ENCODE data around the gene INPP5D. TPM values are rescaled to one million over a fixed set of nuclear protein-coding genes. Genes with fewer than 3 reads are reported as not detected.

The INPP5D gene
- total RNA-seq, 1 donor from 2014 or later: 9.1 TPM

DNA sequence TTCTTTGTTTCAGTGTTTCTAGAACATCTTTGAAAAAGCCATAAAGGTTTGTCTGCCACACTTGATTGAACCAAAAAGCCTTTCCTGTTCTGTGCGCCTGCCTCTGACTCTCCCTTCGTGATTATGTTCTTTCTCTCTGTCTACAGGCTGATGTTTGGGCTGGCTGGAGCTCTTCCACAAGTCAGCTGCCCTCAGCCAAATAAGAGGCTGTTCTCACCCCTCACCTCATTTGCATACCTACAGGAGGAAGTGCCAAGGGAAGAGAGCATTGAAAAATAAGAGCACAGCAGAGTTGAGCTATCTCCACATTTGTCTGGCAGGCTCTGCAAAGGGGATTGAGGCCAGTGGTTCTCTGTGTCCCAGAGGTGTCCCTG lies 15.8 kb downstream of the INPP5D start:
- DNase-seq: no peak

- no peak for DNase-seq
Measured at GRCh38 chr2:233076749-233077148, 16.6 kb downstream of the INPP5D start.

GRCh38 chr2:233079473-233079877 lies 19.3 kb downstream of the INPP5D start:
- no peak for DNase-seq

DNA sequence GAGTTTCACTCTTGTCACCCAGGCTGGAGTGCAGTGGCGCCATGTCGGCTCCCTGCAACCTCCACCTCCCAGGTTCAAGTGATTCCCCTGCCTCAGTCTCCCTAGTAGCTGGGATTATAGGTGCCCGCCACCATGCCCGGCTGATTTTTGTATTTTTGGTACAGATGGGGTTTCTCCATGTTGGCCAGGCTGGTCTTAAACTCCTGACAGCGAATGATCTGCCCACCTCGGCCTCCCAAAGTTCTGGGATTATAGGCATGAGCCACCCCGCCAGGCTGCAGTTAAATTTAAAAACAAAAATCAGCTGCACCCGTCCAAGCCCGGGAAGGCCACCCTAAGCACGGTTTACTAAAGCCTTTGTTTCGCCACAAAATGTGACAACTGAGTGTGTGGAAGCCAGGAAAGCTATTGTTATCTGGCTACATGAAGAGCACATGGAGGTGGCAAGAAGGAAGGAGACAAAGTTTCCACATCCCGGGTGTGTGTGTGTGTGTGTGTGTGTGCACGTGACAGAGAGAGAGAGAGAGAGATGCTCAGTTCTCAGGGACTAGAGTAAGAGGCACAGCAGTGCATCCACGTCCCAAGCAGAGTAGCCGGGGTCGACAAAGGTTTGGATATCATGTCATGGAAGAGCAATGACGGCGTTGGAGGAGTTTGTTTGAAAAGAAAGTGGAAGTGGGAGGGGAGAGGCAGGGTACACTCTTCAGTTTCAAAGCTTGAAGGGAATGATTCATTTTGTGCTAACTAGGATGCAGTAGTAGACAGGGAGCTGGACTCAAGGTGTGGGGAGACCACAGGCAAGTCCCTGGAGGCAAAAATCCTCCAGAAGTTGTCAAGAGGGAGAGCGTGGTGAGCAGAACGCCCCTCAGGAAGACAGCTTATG lies 20.1 kb downstream of the INPP5D start:
- DNase-seq: no peak

- DNase-seq: no peak
Measured at GRCh38 chr2:233080836-233081229, 20.7 kb downstream of the INPP5D start.

- DNase-seq: no peak
Measured at GRCh38 chr2:233081232-233081730, 21.1 kb downstream of the INPP5D start.

- no peak for DNase-seq
Measured at GRCh38 chr2:233081731-233082221, 21.6 kb downstream of the INPP5D start.

- no peak for DNase-seq
Measured at GRCh38 chr2:233082222-233082930, 22.2 kb downstream of the INPP5D start.

DNA sequence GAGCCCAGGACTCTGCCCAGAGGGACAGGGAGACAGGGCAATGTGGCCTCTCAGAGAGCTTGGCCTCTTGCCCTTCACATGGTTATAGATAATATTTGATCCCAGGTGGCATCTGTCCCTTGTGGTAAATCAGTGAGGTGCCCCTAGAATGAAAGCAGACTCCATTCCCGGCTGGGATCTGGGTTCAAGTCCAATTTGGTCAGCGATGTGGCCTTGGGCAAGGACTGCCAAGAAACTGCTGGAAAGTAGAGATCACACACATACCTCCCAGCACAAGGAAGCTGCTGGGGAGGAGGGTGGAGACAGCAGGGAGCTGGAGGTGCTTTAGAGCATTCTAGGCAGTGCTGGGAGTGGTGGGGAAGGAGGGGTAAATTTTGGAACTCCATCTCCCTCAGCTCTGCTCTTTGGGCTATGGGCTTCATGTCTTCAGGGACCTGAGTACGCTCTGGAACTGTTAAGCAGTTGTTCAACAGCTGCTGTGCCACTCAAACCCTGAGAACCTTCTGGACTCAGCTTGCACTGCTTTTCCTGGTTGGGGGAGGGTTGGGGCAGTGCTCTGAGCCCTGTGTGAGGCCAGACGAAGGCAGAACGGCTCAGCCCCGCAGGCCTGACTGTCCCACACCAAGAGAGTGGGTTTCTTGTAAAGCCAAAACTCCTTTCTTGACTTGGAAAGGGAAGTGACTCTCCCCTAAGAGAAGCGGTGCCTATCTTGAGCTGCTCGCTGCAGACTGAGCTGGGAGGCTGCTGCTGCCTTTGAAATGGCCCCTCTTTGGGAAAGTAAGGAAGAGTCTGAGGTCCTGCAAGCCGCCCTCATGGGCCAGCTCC lies 23.0 kb downstream of the INPP5D start:
- DNase-seq: peak; percentile 90

- no peak for DNase-seq
Measured at GRCh38 chr2:233083782-233084181, 23.6 kb downstream of the INPP5D start.

DNA sequence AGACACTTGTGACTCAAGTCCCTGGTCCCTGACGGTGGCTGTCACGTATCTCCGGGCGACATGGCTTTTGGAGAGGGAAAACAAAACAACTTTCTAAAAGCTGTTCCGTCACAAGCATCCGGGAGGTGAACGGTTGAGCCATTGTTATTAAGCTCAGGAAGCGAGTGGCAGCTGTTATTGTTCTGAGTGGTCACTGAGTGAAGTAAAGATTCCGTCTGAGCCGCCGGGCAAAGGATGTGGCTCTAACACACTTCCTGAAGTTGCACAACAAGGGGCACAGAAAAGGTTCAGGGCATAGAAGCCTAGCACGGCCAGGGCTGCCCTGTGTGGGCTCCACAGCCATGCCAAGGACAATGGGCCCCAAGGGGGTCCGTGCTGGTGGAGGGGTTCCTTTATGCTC lies 24.3 kb downstream of the INPP5D start:
- peak; percentile 42 for DNase-seq

GRCh38 chr2:233085037-233085838 lies 25.1 kb downstream of the INPP5D start:
- no peak for DNase-seq

DNA sequence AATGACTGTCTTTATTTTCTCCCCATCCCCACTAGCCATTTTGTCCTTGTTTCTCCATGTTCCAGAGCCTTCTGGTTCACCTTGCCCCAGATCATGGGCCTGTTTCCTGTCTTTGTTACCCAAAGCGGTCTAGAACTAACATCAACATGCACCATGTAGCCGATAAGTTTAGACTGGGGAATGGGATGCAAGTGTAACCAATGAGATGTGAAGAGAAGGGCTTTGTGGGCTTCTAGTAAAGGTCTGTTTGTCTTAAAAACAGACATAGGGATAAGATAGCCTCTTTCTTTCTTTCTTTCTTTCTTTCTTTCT lies 25.7 kb downstream of the INPP5D start:
- no peak for DNase-seq

GRCh38 chr2:233087713-233088112 lies 27.6 kb downstream of the INPP5D start:
- no peak for DNase-seq

- no peak for DNase-seq
Measured at GRCh38 chr2:233088972-233089345, 28.8 kb downstream of the INPP5D start.

DNA sequence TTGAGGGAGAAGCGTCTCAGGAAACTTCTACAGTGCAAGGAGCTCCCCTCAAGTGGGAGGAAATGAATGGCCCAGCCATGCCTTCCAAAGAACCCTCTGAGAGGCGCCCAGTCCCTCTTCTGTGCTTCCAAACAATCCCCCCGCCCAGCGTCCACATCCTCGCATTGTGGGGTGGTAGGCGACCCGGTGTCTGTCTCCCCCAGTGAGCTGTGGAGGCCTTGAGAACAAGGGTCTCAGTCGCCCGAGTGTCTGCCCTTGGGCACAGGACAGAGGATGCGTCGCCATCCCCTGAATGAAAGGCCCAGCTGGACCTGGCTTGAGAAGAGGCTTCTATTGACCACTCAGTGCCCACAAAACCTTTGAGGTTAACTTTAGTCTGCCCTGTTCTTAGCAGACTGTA lies 29.7 kb downstream of the INPP5D start:
- no peak for DNase-seq

GRCh38 chr2:233090879-233091278 lies 30.7 kb downstream of the INPP5D start:
- DNase-seq: no peak

DNA sequence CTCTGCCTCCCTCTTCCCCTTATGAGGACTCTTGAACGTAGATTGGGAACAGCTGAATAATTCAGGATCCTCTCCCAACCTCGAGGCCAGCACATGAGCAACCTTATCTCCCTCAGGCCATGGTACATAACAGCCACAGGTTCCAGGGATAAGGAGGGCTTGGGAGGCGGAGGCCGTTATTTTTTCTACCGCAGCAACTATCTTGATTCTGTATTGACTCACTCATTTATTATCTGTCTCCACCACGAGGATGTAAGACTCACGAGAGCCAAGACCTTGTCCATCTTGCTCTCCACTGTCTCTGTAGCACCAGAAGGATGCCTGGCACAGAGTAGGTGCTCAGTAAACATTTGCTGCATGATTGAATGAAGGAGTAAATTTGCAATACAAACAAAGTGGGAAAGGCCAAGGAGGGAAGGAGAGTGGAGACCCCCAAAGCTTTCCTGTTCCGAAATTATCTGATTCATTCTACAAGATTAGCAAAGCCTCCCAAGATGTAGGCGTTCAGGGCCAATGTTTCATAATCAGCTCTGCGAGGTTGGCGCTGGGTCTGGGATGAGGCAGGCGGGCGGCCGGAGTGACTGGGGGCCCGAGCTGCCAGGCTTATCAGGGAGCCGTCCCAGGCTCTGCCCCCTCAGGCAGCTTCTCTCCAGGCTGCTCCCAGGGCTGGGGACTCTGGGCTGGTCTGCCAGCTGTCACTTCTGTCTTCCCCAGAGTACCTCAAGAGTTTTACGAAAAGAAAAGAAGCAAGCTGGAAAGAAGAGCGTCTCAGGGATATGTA lies 31.6 kb downstream of the INPP5D start:
- no peak for DNase-seq

DNA sequence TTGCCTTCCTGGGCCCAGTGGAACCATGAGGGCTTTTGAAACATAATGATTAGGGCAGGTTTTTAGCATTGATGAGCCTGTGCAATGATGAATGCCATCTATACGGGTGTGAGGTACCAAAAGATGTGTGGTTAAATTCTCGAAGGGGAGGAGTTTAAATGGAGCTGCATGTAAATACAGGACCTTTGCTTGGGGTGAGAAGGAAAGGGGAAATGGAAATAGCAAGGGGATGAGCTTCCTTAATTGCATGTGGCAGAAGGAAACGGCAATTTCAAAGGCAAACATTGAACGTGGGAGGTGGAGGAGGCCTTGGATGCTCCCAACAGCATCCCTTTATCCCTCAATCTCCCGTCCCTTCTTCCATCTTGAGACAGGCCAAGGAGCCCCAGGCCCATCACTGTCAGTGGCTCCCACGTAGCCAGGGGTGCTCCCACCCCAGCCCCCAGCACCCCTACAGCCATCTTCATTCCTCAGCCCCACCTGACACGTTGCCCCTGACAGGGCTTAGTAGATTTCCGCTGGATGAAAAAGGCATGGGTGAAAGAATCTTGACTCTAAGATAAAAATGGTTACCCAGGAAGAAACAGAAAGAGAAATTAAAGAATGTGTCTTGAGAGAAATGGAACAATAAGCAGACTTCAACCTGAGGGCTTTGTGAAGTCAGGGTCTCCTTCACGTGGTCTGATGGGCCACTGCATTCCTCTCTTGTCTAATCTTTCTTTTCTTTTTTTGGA lies 32.5 kb downstream of the INPP5D start:
- DNase-seq: no peak

DNA sequence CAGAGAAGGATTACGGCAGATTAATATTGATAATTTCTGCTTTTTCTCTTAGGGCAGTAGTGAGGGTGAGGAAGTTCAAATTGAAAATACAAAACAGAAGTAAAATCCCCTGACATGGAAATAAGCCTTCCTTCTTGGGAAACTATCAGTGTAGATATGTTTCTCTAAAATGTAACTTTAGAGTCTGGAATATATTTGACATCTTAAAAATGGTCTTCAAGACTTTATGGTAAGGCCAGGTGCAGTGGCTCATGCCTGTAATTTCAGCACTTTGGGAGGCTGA lies 33.0 kb downstream of the INPP5D start:
- DNase-seq: no peak

GRCh38 chr2:233093721-233094120 lies 33.6 kb downstream of the INPP5D start:
- no peak for DNase-seq
